Subcutaneous abdominal adipose tissue (tissue), 5 donors: ENCODE measurements around the gene METTL1.
"Not testable (repeated sequence)": the region's sequence is repeated elsewhere in the genome, so short reads cannot be mapped to it uniquely, and the experiment has no call there.

ENCODE experiments used
- H3K27ac ChIP-seq: one replicate; pipeline ENCODE4 v1.7.0; 2013; ENCODE audit warnings: low read depth, mild to moderate bottlenecking, inconsistent platforms, low read length, moderate library complexity
- H3K27me3 ChIP-seq, 5 donors: one replicate each; pipeline ENCODE4 v1.7.0; 2013; ENCODE audit warnings: low read length in 5 of 5, inconsistent platforms in 1 of 5; ENCODE audit not compliant: control insufficient read depth in 5 of 5, insufficient read depth in 4 of 5
- H3K36me3 ChIP-seq, 5 donors: one replicate each; pipeline ENCODE4 v1.7.0; 2013; ENCODE audit warnings: low read length in 5 of 5; ENCODE audit not compliant: control insufficient read depth in 5 of 5, insufficient read depth in 5 of 5
- H3K4me1 ChIP-seq, 5 donors: one replicate each; pipeline ENCODE4 v1.7.0; 2013; ENCODE audit warnings: low read length in 5 of 5, mild to moderate bottlenecking in 3 of 5, moderate library complexity in 1 of 5; ENCODE audit not compliant: control insufficient read depth in 5 of 5, insufficient read depth in 5 of 5
- H3K4me3 ChIP-seq, 5 donors: one replicate each; pipeline ENCODE4 v1.7.0; 2013; ENCODE audit warnings: low read length in 5 of 5, low read depth in 1 of 5
- H3K9ac ChIP-seq, 5 donors: one replicate each; pipeline ENCODE4 v1.7.0; 2013; ENCODE audit warnings: low read length in 5 of 5, mild to moderate bottlenecking in 4 of 5, moderate library complexity in 3 of 5
- H3K9me3 ChIP-seq, 5 donors: one replicate each; pipeline ENCODE4 v1.7.0; 2013; ENCODE audit warnings: low read length in 5 of 5; ENCODE audit not compliant: control insufficient read depth in 5 of 5
- donor health status: healthy.
- donor health status: healthy.
- donor health status: healthy.
- donor health status: healthy.
- donor health status: healthy.

The METTL1 gene

GRCh38 chr12:57771873-57772428, at the start of gene METTL1:
Gene METTL1, minus strand, starts transcription at chr12:57772105. Its CDS starts 22 bp downstream, at chr12:57772083.
- H3K4me3 ChIP-seq: peak within 1 kb of the TSS; percentile 90 to 98 (median 96)
- H3K4me1 ChIP-seq: peaks cover 2 to 28% (median 26%) of the 10 kb centered on the region in 5 donors
- peaks cover 3 to 27% (median 18%) of the 10 kb centered on the region in 5 donors for H3K36me3 ChIP-seq

GRCh38 chr12:57821015-57821414, 49.1 kb upstream of the METTL1 start:
- not testable (repeated sequence) for H3K9ac ChIP-seq, H3K27me3 ChIP-seq, H3K4me3 ChIP-seq, H3K9me3 ChIP-seq
- Histone ChIP-seq H3K36me3 (peaks cover 0 to 75% (median 59%) of the 10 kb centered on the region in 5 donors), H3K27ac (peak overlapping the region; percentile 30), H3K4me1 (peaks cover 19 to 59% (median 42%) of the 10 kb centered on the region in 5 donors)

More at GRCh38 chr12:57771873-57772428, at the start of gene METTL1:
- Histone ChIP-seq H3K9ac (peak within 1 kb of the TSS; percentile 63 to 97 (median 88)), H3K27me3 (peaks cover 2 to 10% (median 7%) of the 10 kb centered on the region in 5 donors), H3K9me3 (no peaks in the 10 kb centered on the region), H3K27ac (peak within 1 kb of the TSS; percentile 97)

GRCh38 chr12:57820119-57820518, 48.2 kb upstream of the METTL1 start:
- not testable (repeated sequence) for H3K27me3 ChIP-seq, H3K4me3 ChIP-seq, H3K9ac ChIP-seq, H3K27ac ChIP-seq, H3K9me3 ChIP-seq
- H3K4me1 ChIP-seq: peaks cover 28 to 68% (median 50%) of the 10 kb centered on the region in 5 donors
- peaks cover 0 to 66% (median 50%) of the 10 kb centered on the region in 5 donors for H3K36me3 ChIP-seq

GRCh38 chr12:57817990-57818331, 46.1 kb upstream of the METTL1 start:
- H3K27me3 ChIP-seq, H3K9me3 ChIP-seq, H3K4me3 ChIP-seq: not testable (repeated sequence)
- Histone ChIP-seq H3K36me3 (peaks cover 0 to 48% (median 29%) of the 10 kb centered on the region in 5 donors), H3K9ac (peak overlapping the region in 1 of 5 donors; percentile 51), H3K27ac (peak overlapping the region; percentile 80), H3K4me1 (peaks cover 27 to 57% (median 50%) of the 10 kb centered on the region in 5 donors)

- H3K9ac ChIP-seq: peak overlapping the region in 4 of 5 donors; percentile 39 to 58 (median 52)
- H3K4me1 ChIP-seq: peaks cover 21 to 51% (median 45%) of the 10 kb centered on the region in 5 donors
Measured at GRCh38 chr12:57817261-57817989, 45.5 kb upstream of the METTL1 start.

GRCh38 chr12:57816855-57817151, 44.9 kb upstream of the METTL1 start:
- no peak overlapping the region for H3K4me3 ChIP-seq
- H3K36me3 ChIP-seq: peaks cover 0 to 47% (median 25%) of the 10 kb centered on the region in 5 donors
- H3K27me3 ChIP-seq: no peaks in the 10 kb centered on the region
- peaks cover 20 to 46% (median 40%) of the 10 kb centered on the region in 5 donors for H3K4me1 ChIP-seq
- no peaks in the 10 kb centered on the region for H3K9me3 ChIP-seq
- H3K9ac ChIP-seq: peak overlapping the region in 2 of 5 donors; percentile 39 to 58
- peak overlapping the region; percentile 80 for H3K27ac ChIP-seq

More at GRCh38 chr12:57817261-57817989, 45.5 kb upstream of the METTL1 start:
- Histone ChIP-seq H3K9me3 (no peaks in the 10 kb centered on the region), H3K36me3 (peaks cover 0 to 48% (median 29%) of the 10 kb centered on the region in 5 donors), H3K4me3 (peak overlapping the region in 3 of 5 donors; percentile 24 to 37 (median 33)), H3K27me3 (no peaks in the 10 kb centered on the region), H3K27ac (peak overlapping the region; percentile 80)

- Histone ChIP-seq H3K9ac (peak overlapping the region in 2 of 5 donors; percentile 39 to 58), H3K27me3 (no peaks in the 10 kb centered on the region), H3K27ac (peak overlapping the region; percentile 80), H3K9me3 (no peaks in the 10 kb centered on the region), H3K4me1 (peaks cover 20 to 46% (median 40%) of the 10 kb centered on the region in 5 donors), H3K4me3 (no peak overlapping the region), H3K36me3 (peaks cover 0 to 47% (median 24%) of the 10 kb centered on the region in 5 donors)
Measured at GRCh38 chr12:57816001-57816854, 44.3 kb upstream of the METTL1 start.

- no peaks in the 10 kb centered on the region for H3K9me3 ChIP-seq
- no peak overlapping the region for H3K27ac ChIP-seq
- H3K4me1 ChIP-seq: peaks cover 20 to 46% (median 40%) of the 10 kb centered on the region in 5 donors
- no peak overlapping the region for H3K4me3 ChIP-seq
- H3K27me3 ChIP-seq: no peaks in the 10 kb centered on the region
- H3K36me3 ChIP-seq: peaks cover 0 to 47% (median 26%) of the 10 kb centered on the region in 5 donors
- H3K9ac ChIP-seq: no peak overlapping the region
Measured at GRCh38 chr12:57815177-57816000, 43.5 kb upstream of the METTL1 start.
